ENCODE results near the gene PLOD3. TPM values are rescaled to one million over a fixed set of nuclear protein-coding genes. Genes with fewer than 3 reads are reported as not detected.
A peak's percentile ranks its signal among the peaks of the same experiment; 100 is the strongest.

Gene PLOD3
- total and polyA plus RNA-seq, 2 of the 8 experiments (the other 6 are each of a cell fraction or from before 2014, with no cell fraction given) = 28.4 to 47.2 TPM

DNA sequence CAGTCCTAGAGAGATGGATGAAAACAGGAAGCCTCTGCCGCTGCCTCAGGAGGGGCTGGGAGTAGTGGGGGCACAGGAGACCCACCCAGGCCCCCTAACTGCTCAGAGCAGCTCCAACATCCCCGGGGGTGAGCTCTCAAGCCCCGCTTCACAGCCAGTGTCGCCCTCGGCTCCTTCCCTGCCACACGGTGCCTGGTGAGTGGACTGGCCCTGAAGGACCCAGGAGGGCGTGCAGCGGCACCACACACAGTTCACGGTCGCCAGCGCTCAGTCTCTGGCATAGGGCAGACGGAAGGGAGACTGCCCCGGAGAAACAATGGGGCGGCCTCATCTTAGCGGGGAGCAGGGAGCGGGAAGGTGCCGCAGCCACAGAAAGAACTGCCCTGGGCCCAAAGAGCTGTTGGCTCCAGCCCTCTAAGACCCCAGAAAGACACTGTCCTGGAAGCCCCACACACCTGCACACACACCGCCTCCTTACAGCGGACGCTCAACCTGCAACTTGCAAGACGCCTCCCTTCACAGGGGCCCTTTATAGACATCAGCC, 19.0 kb upstream of the PLOD3 start:
- no peak overlapping the region for H2AK5ac ChIP-seq (ENCODE audit: low read depth, low read length)
- peak overlapping the region; percentile 63; the same call in 1 of the 2 replicates for H4K8ac ChIP-seq (ENCODE audit: extremely low read depth, insufficient read depth, low read length)
- no peak for TF ChIP-seq POLR2A (IDR thresholded peaks at IDR 0.05; ENCODE audit: control extremely low read depth in 1 of 2, low read depth in 2 of 2, low read length in 2 of 2)
- TF ChIP-seq SP4 (IDR thresholded peaks at IDR 0.05; ENCODE audit: low read length) = no peak
- no peak for TF ChIP-seq TEAD4 (IDR thresholded peaks at IDR 0.05; ENCODE audit: low read depth, low read length)
- no peak for TF ChIP-seq EGR1 (IDR thresholded peaks at IDR 0.05; ENCODE audit: borderline replicate concordance, low read depth, low read length)
- TF ChIP-seq GTF2F1 (IDR thresholded peaks at IDR 0.05; ENCODE audit: borderline replicate concordance, low read depth, low read length) = no peak
- TF ChIP-seq SIX5 (IDR thresholded peaks at IDR 0.05; ENCODE audit: low read depth, low read length) = no peak
- TF ChIP-seq CTBP2 (IDR thresholded peaks at IDR 0.05; ENCODE audit: borderline replicate concordance, insufficient read depth, insufficient read length, low read length) = no peak

More for the DNA sequence above, 19.0 kb upstream of the PLOD3 start:
- Histone ChIP-seq H2BK5ac (ENCODE audit: low read depth, low read length) (no peak overlapping the region), H3K4me2 (ENCODE audit: insufficient read depth in 1 of 2, low read depth in 2 of 2, low read length in 2 of 2) (no peak overlapping the region), H3K79me2 (ENCODE audit: control insufficient read depth in 1 of 2, insufficient read depth in 2 of 2, low read length in 2 of 2) (no peaks in the 10 kb centered on the region), H3K23ac (ENCODE audit: insufficient read length) (no peak overlapping the region), H3K4ac (replicated peaks; ENCODE audit: insufficient read length, low read depth, low read length) (no peak overlapping the region), H3K4me3 (ENCODE audit: extremely low read depth in 1 of 4, insufficient read depth in 2 of 4, low read depth in 3 of 4, low read length in 4 of 4) (no peak overlapping the region), H3K56ac (replicated peaks; ENCODE audit: insufficient read length, low read depth, low read length) (no peak overlapping the region), H4K5ac (ENCODE audit: insufficient read length, low read depth, low read length) (no peak overlapping the region), H3K9ac (replicated peaks in 1 of 4; ENCODE audit: extremely low read depth in 1 of 4, low read depth in 3 of 4, low read length in 3 of 4) (no peak overlapping the region), H2BK15ac (ENCODE audit: low read length) (no peak overlapping the region), H2AFZ (ENCODE audit: low read length) (no peak overlapping the region), H2BK20ac (ENCODE audit: low read length) (no peak overlapping the region), H3K79me1 (ENCODE audit: low read depth, low read length) (no peaks in the 10 kb centered on the region), H2BK120ac (replicated peaks; ENCODE audit: low read depth, low read length) (no peak overlapping the region), H4K20me1 (replicated peaks in 1 of 2; ENCODE audit: control insufficient read depth in 1 of 2, insufficient read depth in 2 of 2, low read length in 2 of 2) (peaks cover 0 to 11% of the 10 kb centered on the region in 2 experiments), H3K27me3 (replicated peaks in 1 of 4; ENCODE audit: control insufficient read depth in 3 of 4, extremely low read depth in 1 of 4, insufficient read depth in 3 of 4, low read length in 3 of 4) (no peaks in the 10 kb centered on the region), H3K14ac (ENCODE audit: insufficient read length) (no peak overlapping the region), H3K18ac (ENCODE audit: extremely low read depth, low read length) (no peak overlapping the region), H3K27ac (ENCODE audit: low read depth, low read length) (0 out of 2 replicates have a peak overlapping the region, but pooled peaks have one; percentile 7), H3K9me3 (ENCODE audit: insufficient read depth in 2 of 2, low read depth in 1 of 2, low read length in 1 of 2) (no peaks in the 10 kb centered on the region), H2BK12ac (ENCODE audit: low read depth, low read length) (no peak overlapping the region), H3K36me3 (ENCODE audit: control insufficient read depth in 2 of 4, insufficient read depth in 4 of 4, low read length in 3 of 4) (no peaks in the 10 kb centered on the region; a peak in 2 of 8 replicates), H4K91ac (replicated peaks; ENCODE audit: insufficient read length, low read length) (no peak overlapping the region), H3K23me2 (ENCODE audit: low read depth, low read length) (peaks cover 6% of the 10 kb centered on the region; the same call in 1 of the 2 replicates), H3K4me1 (replicated peaks in 1 of 4; ENCODE audit: control insufficient read depth in 3 of 4, insufficient read depth in 4 of 4, low read length in 3 of 4) (peaks cover 0 to 20% (median 12%) of the 10 kb centered on the region in 4 experiments; a peak in 6 of 7 replicates)
- 97% methylated on average over 21 of the region's 21 CpGs; no CpG with 5 or more reads in 1 of the 2 experiments for WGBS, 2 experiments (ENCODE audit: extremely low coverage in 1 of 2, insufficient coverage in 1 of 2, insufficient read length in 1 of 2, insufficient replicate concordance in 2 of 2, low coverage in 1 of 2, low lambda C conversion rate in 2 of 2, missing lambda C conversion rate in 1 of 2)
- ChIA-PET POLR2A (ENCODE audit: partially characterized antibody) (interaction anchor here (0.6 to 3.2 kb wide), 12 partner anchors 9 to 57 kb away, joined by 3 to 12 read pairs (median 6); partner anchors contain the start of genes FIS1, PLOD3 and ZNHIT1), CTCF (ENCODE audit: partially characterized antibody) (interaction anchor here (0.6 to 6.5 kb wide), 11 partner anchors 8 to 349 kb away, joined by 3 to 69 read pairs (median 5); partner anchors contain the start of genes FIS1, PLOD3 and ZNHIT1)
- DNase-seq (ENCODE audit: low read depth in 1 of 2, low spot score in 2 of 2) (no peak), FAIRE-seq (no peak)
